Measurements from ENCODE around the gene ABCC6. TPM values are rescaled to one million over a fixed set of nuclear protein-coding genes. Genes with fewer than 3 reads are reported as not detected.
"Not testable (repeated sequence)": the region's sequence is repeated elsewhere in the genome, so short reads cannot be mapped to it uniquely, and the experiment has no call there.

Gene ABCC6
- total and polyA plus RNA-seq, 2 of the 13 experiments (the other 11 are each of a cell fraction or from before 2014, with no cell fraction given) = 82.4 to 105 TPM

DNA sequence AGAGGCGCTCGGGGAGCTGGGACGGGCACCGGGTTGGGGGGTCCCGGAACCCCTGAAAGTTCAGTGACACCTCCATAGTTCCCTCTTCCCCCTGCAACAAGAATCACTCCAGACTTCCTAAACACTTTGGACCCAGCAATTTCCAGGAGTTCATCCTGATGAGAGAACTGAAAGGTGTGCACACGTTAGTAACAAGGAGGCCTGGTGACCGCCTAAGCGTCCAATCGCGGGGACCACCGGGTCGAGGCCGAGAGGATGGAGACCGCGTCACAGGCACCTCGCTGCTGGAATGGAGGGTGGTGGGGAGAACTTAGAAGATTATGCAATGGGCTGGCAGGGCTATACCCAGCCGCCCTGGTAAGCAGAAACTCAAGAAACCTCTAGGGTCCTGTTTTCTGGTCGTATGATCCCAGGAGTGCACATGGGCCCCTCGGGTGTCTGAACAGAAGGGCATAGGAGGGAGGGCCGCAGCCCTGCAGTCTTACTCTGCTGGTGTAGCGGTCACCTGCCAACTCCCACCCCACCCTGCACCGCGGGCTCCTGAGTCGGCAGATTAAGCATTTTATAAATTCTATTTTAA is 458 bp upstream of the ABCC6 start (continued):
- TF ChIP-seq, protein P1, sequence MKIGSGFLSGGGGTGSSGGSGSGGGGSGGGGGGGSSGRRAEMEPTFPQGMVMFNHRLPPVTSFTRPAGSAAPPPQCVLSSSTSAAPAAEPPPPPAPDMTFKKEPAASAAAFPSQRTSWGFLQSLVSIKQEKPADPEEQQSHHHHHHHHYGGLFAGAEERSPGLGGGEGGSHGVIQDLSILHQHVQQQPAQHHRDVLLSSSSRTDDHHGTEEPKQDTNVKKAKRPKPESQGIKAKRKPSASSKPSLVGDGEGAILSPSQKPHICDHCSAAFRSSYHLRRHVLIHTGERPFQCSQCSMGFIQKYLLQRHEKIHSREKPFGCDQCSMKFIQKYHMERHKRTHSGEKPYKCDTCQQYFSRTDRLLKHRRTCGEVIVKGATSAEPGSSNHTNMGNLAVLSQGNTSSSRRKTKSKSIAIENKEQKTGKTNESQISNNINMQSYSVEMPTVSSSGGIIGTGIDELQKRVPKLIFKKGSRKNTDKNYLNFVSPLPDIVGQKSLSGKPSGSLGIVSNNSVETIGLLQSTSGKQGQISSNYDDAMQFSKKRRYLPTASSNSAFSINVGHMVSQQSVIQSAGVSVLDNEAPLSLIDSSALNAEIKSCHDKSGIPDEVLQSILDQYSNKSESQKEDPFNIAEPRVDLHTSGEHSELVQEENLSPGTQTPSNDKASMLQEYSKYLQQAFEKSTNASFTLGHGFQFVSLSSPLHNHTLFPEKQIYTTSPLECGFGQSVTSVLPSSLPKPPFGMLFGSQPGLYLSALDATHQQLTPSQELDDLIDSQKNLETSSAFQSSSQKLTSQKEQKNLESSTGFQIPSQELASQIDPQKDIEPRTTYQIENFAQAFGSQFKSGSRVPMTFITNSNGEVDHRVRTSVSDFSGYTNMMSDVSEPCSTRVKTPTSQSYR (CRISPR knock-in tag; IDR thresholded peaks at IDR 0.05; ENCODE audit: borderline replicate concordance) = peak; percentile 68; the same call in 1 of the 2 replicates
- TF ChIP-seq, protein P2, sequence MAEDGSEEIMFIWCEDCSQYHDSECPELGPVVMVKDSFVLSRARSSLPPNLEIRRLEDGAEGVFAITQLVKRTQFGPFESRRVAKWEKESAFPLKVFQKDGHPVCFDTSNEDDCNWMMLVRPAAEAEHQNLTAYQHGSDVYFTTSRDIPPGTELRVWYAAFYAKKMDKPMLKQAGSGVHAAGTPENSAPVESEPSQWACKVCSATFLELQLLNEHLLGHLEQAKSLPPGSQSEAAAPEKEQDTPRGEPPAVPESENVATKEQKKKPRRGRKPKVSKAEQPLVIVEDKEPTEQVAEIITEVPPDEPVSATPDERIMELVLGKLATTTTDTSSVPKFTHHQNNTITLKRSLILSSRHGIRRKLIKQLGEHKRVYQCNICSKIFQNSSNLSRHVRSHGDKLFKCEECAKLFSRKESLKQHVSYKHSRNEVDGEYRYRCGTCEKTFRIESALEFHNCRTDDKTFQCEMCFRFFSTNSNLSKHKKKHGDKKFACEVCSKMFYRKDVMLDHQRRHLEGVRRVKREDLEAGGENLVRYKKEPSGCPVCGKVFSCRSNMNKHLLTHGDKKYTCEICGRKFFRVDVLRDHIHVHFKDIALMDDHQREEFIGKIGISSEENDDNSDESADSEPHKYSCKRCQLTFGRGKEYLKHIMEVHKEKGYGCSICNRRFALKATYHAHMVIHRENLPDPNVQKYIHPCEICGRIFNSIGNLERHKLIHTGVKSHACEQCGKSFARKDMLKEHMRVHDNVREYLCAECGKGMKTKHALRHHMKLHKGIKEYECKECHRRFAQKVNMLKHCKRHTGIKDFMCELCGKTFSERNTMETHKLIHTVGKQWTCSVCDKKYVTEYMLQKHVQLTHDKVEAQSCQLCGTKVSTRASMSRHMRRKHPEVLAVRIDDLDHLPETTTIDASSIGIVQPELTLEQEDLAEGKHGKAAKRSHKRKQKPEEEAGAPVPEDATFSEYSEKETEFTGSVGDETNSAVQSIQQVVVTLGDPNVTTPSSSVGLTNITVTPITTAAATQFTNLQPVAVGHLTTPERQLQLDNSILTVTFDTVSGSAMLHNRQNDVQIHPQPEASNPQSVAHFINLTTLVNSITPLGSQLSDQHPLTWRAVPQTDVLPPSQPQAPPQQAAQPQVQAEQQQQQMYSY (CRISPR knock-in tag; IDR thresholded peaks at IDR 0.05) = 0 out of 2 replicates have a peak, but pooled peaks have one; percentile 7
- TF ChIP-seq, protein P3, sequence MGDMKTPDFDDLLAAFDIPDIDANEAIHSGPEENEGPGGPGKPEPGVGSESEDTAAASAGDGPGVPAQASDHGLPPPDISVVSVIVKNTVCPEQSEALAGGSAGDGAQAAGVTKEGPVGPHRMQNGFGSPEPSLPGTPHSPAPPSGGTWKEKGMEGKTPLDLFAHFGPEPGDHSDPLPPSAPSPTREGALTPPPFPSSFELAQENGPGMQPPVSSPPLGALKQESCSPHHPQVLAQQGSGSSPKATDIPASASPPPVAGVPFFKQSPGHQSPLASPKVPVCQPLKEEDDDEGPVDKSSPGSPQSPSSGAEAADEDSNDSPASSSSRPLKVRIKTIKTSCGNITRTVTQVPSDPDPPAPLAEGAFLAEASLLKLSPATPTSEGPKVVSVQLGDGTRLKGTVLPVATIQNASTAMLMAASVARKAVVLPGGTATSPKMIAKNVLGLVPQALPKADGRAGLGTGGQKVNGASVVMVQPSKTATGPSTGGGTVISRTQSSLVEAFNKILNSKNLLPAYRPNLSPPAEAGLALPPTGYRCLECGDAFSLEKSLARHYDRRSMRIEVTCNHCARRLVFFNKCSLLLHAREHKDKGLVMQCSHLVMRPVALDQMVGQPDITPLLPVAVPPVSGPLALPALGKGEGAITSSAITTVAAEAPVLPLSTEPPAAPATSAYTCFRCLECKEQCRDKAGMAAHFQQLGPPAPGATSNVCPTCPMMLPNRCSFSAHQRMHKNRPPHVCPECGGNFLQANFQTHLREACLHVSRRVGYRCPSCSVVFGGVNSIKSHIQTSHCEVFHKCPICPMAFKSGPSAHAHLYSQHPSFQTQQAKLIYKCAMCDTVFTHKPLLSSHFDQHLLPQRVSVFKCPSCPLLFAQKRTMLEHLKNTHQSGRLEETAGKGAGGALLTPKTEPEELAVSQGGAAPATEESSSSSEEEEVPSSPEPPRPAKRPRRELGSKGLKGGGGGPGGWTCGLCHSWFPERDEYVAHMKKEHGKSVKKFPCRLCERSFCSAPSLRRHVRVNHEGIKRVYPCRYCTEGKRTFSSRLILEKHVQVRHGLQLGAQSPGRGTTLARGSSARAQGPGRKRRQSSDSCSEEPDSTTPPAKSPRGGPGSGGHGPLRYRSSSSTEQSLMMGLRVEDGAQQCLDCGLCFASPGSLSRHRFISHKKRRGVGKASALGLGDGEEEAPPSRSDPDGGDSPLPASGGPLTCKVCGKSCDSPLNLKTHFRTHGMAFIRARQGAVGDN (CRISPR knock-in tag; IDR thresholded peaks at IDR 0.05) = peak; percentile 67
- TF ChIP-seq SAP130 (CRISPR knock-in tag; IDR thresholded peaks at IDR 0.05; ENCODE audit: low read depth) = peak; percentile 45
- not testable (repeated sequence) for TF ChIP-seq SOX13 (IDR thresholded peaks at IDR 0.05)
- peak in 1 of 2 experiments; percentile 5; a peak in 1 of 4 replicates for TF ChIP-seq SOX13 (CRISPR knock-in tag; conservative IDR thresholded peaks at IDR 0.05 in 1 of 2, IDR thresholded peaks at IDR 0.05 in 1 of 2)

DNA sequence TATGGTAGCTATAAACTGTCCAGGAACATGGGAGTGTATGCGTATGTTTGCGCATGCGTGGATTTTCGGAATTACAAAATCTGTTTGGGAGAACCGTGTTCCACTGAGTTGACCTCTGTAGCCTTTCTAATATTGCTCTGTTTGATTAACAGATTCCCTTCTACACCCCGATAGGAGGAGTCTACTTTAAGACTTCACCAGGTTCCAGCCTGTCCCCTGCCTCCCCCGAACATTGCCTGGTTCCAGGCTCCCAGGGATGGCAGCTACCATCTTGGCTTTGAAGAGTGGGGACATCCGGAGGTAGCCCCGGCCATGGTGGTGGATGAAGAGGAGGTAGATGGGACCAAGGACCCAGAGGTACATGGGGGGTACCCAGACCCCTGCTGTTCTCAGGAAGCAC is 1.9 kb downstream of the ABCC6 start:
- H3K4me2 ChIP-seq (ENCODE audit: low read depth, low read length) = peak overlapping the region; percentile 60
- POLR2A ChIA-PET; DNase-seq (ENCODE audit: low spot score); H3K27me3 ChIP-seq (ENCODE audit: control insufficient read depth in 1 of 2, insufficient read depth in 2 of 2, low read length in 2 of 2); H3K9me3 ChIP-seq (ENCODE audit: low read length); BruUV-seq (replicated peaks); intact Hi-C loops (cut with micrococcal nuclease; ENCODE audit: unreplicated experiment); in situ Hi-C loops (cut with HindIII; ENCODE audit: extremely low pct_ligation_motif_present, low pct_unique_long_range_greater_than_20kb); H4K20me1 ChIP-seq (ENCODE audit: insufficient read depth, low read length); H3K27ac ChIP-seq (ENCODE audit: extremely low read length, insufficient read depth, low read length); ATAC-seq; CTCF ChIA-PET (ENCODE audit: low intra/inter-chr PET ratio, low total read pairs); H2AFZ ChIP-seq (ENCODE audit: low read length); H3K36me3 ChIP-seq (replicated peaks in 1 of 2; ENCODE audit: control insufficient read depth in 1 of 2, insufficient read depth in 2 of 2, low read length in 2 of 2); H3K79me2 ChIP-seq (ENCODE audit: insufficient read depth, low read length); FAIRE-seq: not testable (repeated sequence)
- peak overlapping the region; percentile 25; the same call in 1 of the 2 replicates for H3K9ac ChIP-seq (ENCODE audit: insufficient read depth, low read depth, low read length)
- peak overlapping the region in 1 of 3 experiments; percentile 30; a peak in 1 of 6 replicates for H3K4me3 ChIP-seq (replicated peaks in 1 of 3; ENCODE audit: insufficient read depth in 1 of 3, low read depth in 2 of 3, low read length in 3 of 3)
- WGBS (ENCODE audit: low lambda C conversion rate) = 82% methylated on average over 4 of the region's 9 CpGs
- H3K4me1 ChIP-seq (ENCODE audit: insufficient read depth, low read length) = peaks cover 15% of the 10 kb centered on the region

Data from HepG2 (cell line).